ENCODE data around the gene KIAA1671. TPM values are rescaled to one million over a fixed set of nuclear protein-coding genes. Genes with fewer than 3 reads are reported as not detected.

Gene KIAA1671
- total and polyA plus RNA-seq, 2 of the 4 experiments (the other 2 are of a cell fraction) = 0.02 TPM; not detected in 1

DNA sequence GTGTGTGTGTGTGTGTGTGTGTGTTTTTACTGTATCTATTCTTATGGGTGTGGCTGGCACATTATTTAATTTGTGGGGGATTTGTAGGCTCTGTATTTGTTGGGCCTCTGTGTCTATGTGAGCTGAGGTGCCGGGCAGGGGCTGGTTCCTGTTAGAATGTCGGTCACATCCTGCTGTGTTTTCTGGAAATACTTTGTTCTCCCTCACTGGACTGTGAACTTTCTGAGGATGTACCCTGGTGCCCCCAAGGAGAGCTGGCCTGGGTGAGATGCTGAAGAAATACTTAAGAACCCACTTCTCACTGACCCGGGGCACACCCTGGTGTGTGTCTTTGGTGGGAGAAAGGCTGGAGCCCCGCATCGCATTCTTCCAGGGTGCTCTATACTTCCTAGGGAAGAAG is 28.6 kb downstream of the KIAA1671 start:
- Histone ChIP-seq H4K91ac (ENCODE audit: insufficient read depth, low read depth, low read length) (no peak overlapping the region), H3K9me3 (ENCODE audit: control insufficient read depth, insufficient read depth, low read length) (no peaks in the 10 kb centered on the region), H2BK15ac (ENCODE audit: low read depth, low read length) (no peak overlapping the region), H3K4me2 (ENCODE audit: low read depth, low read length) (no peak overlapping the region), H3K36me3 (ENCODE audit: control insufficient read depth, insufficient read depth, low read length) (no peaks in the 10 kb centered on the region), H2BK5ac (ENCODE audit: low read depth, low read length, poor library complexity, severe bottlenecking) (no peak overlapping the region), H4K5ac (ENCODE audit: low read depth, low read length) (no peak overlapping the region), H3K56ac (ENCODE audit: extremely low read depth, insufficient read depth, low read length) (no peak overlapping the region), H3K4me3 (ENCODE audit: insufficient read depth, low read depth, low read length) (no peak overlapping the region), H4K8ac (ENCODE audit: low read depth in 2 of 2, low read length in 2 of 2) (no peak overlapping the region), H4K20me1 (ENCODE audit: insufficient read depth, low read length) (no peaks in the 10 kb centered on the region), H3K9me1 (ENCODE audit: insufficient read depth, low read length) (no peaks in the 10 kb centered on the region), H3K4me1 (ENCODE audit: control insufficient read depth, insufficient read depth, low read length) (no peaks in the 10 kb centered on the region), H3K23ac (ENCODE audit: low read depth, low read length) (no peak overlapping the region), H3K79me1 (ENCODE audit: low read depth in 1 of 2, low read length in 2 of 2) (no peaks in the 10 kb centered on the region), H3K27me3 (ENCODE audit: control insufficient read depth, insufficient read depth, low read length) (peaks cover 3% of the 10 kb centered on the region; the same call in 1 of the 2 replicates), H3K27ac (ENCODE audit: insufficient read depth, low read length) (no peak overlapping the region), H2AFZ (replicated peaks; ENCODE audit: low read length, poor library complexity) (no peak overlapping the region), H3K4ac (ENCODE audit: low read depth, low read length) (no peak overlapping the region), H2BK20ac (ENCODE audit: low read depth, low read length) (no peak overlapping the region), H3K9ac (ENCODE audit: low read depth, low read length) (no peak overlapping the region), H3K18ac (ENCODE audit: low read depth, low read length) (no peak overlapping the region), H2AK5ac (ENCODE audit: low read depth, low read length) (no peak overlapping the region), H2BK120ac (ENCODE audit: low read depth, low read length) (no peak overlapping the region), H3K14ac (replicated peaks; ENCODE audit: low read depth, low read length) (no peak overlapping the region), H2AK9ac (replicated peaks; ENCODE audit: low read depth, low read length, poor library complexity) (no peak overlapping the region)
- in situ Hi-C loops (cut with MboI; ENCODE audit: low sequenced_read_pairs) = no loop called here
- DNase-seq (no peak), ATAC-seq (ENCODE audit: low read depth) (no peak)
- TF ChIP-seq, protein P1, sequence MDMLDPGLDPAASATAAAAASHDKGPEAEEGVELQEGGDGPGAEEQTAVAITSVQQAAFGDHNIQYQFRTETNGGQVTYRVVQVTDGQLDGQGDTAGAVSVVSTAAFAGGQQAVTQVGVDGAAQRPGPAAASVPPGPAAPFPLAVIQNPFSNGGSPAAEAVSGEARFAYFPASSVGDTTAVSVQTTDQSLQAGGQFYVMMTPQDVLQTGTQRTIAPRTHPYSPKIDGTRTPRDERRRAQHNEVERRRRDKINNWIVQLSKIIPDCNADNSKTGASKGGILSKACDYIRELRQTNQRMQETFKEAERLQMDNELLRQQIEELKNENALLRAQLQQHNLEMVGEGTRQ (IDR thresholded peaks at IDR 0.05; ENCODE audit: low read depth, low read length) = no peak
- TF ChIP-seq, protein P2, sequence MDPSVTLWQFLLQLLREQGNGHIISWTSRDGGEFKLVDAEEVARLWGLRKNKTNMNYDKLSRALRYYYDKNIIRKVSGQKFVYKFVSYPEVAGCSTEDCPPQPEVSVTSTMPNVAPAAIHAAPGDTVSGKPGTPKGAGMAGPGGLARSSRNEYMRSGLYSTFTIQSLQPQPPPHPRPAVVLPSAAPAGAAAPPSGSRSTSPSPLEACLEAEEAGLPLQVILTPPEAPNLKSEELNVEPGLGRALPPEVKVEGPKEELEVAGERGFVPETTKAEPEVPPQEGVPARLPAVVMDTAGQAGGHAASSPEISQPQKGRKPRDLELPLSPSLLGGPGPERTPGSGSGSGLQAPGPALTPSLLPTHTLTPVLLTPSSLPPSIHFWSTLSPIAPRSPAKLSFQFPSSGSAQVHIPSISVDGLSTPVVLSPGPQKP (IDR thresholded peaks at IDR 0.05; ENCODE audit: borderline replicate concordance, low read depth, low read length) = no peak
- TF ChIP-seq SMC3 (IDR thresholded peaks at IDR 0.05; ENCODE audit: low read depth, low read length) (no peak), POLR2A (IDR thresholded peaks at IDR 0.05; ENCODE audit: low read depth, low read length) (no peak), MXI1 (IDR thresholded peaks at IDR 0.05; ENCODE audit: borderline replicate concordance, low read depth, low read length) (no peak), BHLHE40 (IDR thresholded peaks at IDR 0.05; ENCODE audit: low read depth, low read length) (no peak), RFX5 (IDR thresholded peaks at IDR 0.05; ENCODE audit: low read depth, low read length) (no peak), FOS (IDR thresholded peaks at IDR 0.05; ENCODE audit: low read depth, low read length) (no peak), NFE2L2 (IDR thresholded peaks at IDR 0.05; ENCODE audit: low read depth, low read length) (no peak), CEBPB (IDR thresholded peaks at IDR 0.05; ENCODE audit: low read depth, low read length) (no peak), RCOR1 (IDR thresholded peaks at IDR 0.05; ENCODE audit: insufficient replicate concordance, low read length) (no peak), RAD21 (IDR thresholded peaks at IDR 0.05; ENCODE audit: low read length) (no peak), CHD1 (IDR thresholded peaks at IDR 0.05; ENCODE audit: low read depth, low read length) (no peak), MAFK (IDR thresholded peaks at IDR 0.05; ENCODE audit: low read depth, low read length) (no peak)
- TF ChIP-seq, protein P3, sequence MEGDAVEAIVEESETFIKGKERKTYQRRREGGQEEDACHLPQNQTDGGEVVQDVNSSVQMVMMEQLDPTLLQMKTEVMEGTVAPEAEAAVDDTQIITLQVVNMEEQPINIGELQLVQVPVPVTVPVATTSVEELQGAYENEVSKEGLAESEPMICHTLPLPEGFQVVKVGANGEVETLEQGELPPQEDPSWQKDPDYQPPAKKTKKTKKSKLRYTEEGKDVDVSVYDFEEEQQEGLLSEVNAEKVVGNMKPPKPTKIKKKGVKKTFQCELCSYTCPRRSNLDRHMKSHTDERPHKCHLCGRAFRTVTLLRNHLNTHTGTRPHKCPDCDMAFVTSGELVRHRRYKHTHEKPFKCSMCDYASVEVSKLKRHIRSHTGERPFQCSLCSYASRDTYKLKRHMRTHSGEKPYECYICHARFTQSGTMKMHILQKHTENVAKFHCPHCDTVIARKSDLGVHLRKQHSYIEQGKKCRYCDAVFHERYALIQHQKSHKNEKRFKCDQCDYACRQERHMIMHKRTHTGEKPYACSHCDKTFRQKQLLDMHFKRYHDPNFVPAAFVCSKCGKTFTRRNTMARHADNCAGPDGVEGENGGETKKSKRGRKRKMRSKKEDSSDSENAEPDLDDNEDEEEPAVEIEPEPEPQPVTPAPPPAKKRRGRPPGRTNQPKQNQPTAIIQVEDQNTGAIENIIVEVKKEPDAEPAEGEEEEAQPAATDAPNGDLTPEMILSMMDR (conservative IDR thresholded peaks at IDR 0.05; ENCODE audit: low read depth, low read length) = no peak
- no CpG with 5 or more reads among the region's 5 CpGs for WGBS, 2 experiments (ENCODE audit: extremely low coverage in 2 of 2, insufficient read length in 1 of 2)
- CTCF ChIA-PET = no interaction called here
- POLR2A ChIA-PET (ENCODE audit: unreplicated experiment) = no interaction called here
- dilution Hi-C loops (cut with HindIII; ENCODE audit: low sequenced_read_pairs, unreplicated experiment) = no loop called here
- no TSS peak for BruUV-seq (replicated peaks)
- intact Hi-C loops (cut with micrococcal nuclease) = no loop called here
